GM23338 (cell line): ENCODE data around the gene AP2A1.

Experiments
- CREB1 ChIP-seq: fragments of 250-450 bp; sonication (Bioruptor Pico); IDR thresholded peaks from 2 replicates; pipeline ENCODE4 v1.5.0; 2020; ENCODE audit warnings: low read depth, mild to moderate bottlenecking, moderate library complexity
- CTCF ChIP-seq, 2 experiments: fragments of 200-600 bp in 1 of 2; sonication (generic) in 1 of 2; conservative IDR thresholded peaks; 2 replicates each; pipeline versions ENCODE4 v1.5.1 to v1.6.1; 2016 to 2017; ENCODE audit warnings: antibody characterized with exemption in 2 of 2, low read depth in 2 of 2, mild to moderate bottlenecking in 2 of 2, moderate library complexity in 1 of 2
- EZH2 ChIP-seq: fragments of 200-600 bp; sonication (generic); IDR thresholded peaks from one replicate; pipeline ENCODE4 v1.8.0; 2017; ENCODE audit warnings: antibody characterized with exemption, mild to moderate bottlenecking, low read depth; ENCODE audit not compliant: unreplicated experiment
- EZH2phosphoT487 ChIP-seq: fragments of 200-600 bp; sonication (generic); IDR thresholded peaks from one replicate; pipeline ENCODE4 v1.8.1; 2018; ENCODE audit warnings: antibody characterized with exemption; ENCODE audit not compliant: unreplicated experiment
- JUNB ChIP-seq: IDR thresholded peaks from one replicate; pipeline ENCODE4 v1.6.1; 2016; ENCODE audit warnings: antibody characterized with exemption; ENCODE audit not compliant: unreplicated experiment
- POLR2AphosphoS5 ChIP-seq: IDR thresholded peaks from 2 replicates; pipeline ENCODE4 v1.6.1; 2016; ENCODE audit warnings: antibody characterized with exemption, low read depth
- STAT1 ChIP-seq: IDR thresholded peaks from one replicate; pipeline ENCODE4 v1.6.1; 2016; ENCODE audit warnings: antibody characterized with exemption; ENCODE audit not compliant: unreplicated experiment
- ZNF331 ChIP-seq: fragments of 250-450 bp; sonication (Bioruptor Pico); IDR thresholded peaks from 2 replicates; pipeline ENCODE4 v1.5.0; 2020; ENCODE audit warnings: low read depth, mild to moderate bottlenecking, moderate library complexity
- TF ChIP-seq, protein P1 (sequence below): IDR thresholded peaks from one replicate; pipeline ENCODE4 v1.6.1; 2018; ENCODE audit warnings: antibody characterized with exemption; ENCODE audit not compliant: unreplicated experiment
- TF ChIP-seq, protein P2 (sequence below): IDR thresholded peaks from 2 replicates; pipeline ENCODE4 v1.6.1; 2016; ENCODE audit warnings: antibody characterized with exemption

DNA sequence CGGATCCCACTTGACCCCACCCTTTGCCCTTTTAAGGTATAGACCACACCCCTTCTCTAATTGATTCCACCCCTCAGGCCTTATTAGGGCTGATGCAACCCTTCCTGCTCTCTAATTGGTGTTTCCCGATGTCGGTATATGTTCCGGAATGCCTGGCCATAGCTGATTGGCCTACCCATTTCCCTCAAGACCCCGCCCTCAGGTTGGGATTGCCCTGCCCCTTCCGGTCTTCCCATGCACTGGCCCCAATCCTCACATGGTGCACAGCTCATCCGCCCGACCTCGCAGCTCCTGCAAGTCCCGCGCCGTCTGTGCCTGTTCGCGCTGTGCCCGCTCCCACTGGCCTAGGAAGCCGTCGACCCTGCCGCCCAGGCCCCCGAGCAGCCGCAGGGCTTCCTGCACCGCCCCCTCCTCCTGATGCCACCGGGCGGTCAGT is 21.8 kb upstream of the AP2A1 start:
- TF ChIP-seq POLR2AphosphoS5 = no peak
- no peak for TF ChIP-seq CTCF (conservative IDR thresholded peaks at IDR 0.05; ENCODE audit: low read depth in 2 of 2)
- no peak for TF ChIP-seq EZH2
- TF ChIP-seq JUNB = no peak
- TF ChIP-seq ZNF331 (CRISPR knock-in tag) = no peak
- TF ChIP-seq CREB1 = no peak
- TF ChIP-seq EZH2phosphoT487 = no peak
- TF ChIP-seq STAT1 = no peak
- TF ChIP-seq, protein P1, sequence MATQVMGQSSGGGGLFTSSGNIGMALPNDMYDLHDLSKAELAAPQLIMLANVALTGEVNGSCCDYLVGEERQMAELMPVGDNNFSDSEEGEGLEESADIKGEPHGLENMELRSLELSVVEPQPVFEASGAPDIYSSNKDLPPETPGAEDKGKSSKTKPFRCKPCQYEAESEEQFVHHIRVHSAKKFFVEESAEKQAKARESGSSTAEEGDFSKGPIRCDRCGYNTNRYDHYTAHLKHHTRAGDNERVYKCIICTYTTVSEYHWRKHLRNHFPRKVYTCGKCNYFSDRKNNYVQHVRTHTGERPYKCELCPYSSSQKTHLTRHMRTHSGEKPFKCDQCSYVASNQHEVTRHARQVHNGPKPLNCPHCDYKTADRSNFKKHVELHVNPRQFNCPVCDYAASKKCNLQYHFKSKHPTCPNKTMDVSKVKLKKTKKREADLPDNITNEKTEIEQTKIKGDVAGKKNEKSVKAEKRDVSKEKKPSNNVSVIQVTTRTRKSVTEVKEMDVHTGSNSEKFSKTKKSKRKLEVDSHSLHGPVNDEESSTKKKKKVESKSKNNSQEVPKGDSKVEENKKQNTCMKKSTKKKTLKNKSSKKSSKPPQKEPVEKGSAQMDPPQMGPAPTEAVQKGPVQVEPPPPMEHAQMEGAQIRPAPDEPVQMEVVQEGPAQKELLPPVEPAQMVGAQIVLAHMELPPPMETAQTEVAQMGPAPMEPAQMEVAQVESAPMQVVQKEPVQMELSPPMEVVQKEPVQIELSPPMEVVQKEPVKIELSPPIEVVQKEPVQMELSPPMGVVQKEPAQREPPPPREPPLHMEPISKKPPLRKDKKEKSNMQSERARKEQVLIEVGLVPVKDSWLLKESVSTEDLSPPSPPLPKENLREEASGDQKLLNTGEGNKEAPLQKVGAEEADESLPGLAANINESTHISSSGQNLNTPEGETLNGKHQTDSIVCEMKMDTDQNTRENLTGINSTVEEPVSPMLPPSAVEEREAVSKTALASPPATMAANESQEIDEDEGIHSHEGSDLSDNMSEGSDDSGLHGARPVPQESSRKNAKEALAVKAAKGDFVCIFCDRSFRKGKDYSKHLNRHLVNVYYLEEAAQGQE = no peak
- TF ChIP-seq, protein P2, sequence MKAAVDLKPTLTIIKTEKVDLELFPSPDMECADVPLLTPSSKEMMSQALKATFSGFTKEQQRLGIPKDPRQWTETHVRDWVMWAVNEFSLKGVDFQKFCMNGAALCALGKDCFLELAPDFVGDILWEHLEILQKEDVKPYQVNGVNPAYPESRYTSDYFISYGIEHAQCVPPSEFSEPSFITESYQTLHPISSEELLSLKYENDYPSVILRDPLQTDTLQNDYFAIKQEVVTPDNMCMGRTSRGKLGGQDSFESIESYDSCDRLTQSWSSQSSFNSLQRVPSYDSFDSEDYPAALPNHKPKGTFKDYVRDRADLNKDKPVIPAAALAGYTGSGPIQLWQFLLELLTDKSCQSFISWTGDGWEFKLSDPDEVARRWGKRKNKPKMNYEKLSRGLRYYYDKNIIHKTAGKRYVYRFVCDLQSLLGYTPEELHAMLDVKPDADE = no peak
